Measurements from ENCODE around the gene ELFN1. TPM values are rescaled to one million over a fixed set of nuclear protein-coding genes. Genes with fewer than 3 reads are reported as not detected.

Gene ELFN1
- total RNA-seq, 5 donors from 2014 or later (not counting 1 experiment from before 2014, with no cell fraction given), result 0.06 to 0.12 (median 0.07) TPM; not detected in 2

DNA sequence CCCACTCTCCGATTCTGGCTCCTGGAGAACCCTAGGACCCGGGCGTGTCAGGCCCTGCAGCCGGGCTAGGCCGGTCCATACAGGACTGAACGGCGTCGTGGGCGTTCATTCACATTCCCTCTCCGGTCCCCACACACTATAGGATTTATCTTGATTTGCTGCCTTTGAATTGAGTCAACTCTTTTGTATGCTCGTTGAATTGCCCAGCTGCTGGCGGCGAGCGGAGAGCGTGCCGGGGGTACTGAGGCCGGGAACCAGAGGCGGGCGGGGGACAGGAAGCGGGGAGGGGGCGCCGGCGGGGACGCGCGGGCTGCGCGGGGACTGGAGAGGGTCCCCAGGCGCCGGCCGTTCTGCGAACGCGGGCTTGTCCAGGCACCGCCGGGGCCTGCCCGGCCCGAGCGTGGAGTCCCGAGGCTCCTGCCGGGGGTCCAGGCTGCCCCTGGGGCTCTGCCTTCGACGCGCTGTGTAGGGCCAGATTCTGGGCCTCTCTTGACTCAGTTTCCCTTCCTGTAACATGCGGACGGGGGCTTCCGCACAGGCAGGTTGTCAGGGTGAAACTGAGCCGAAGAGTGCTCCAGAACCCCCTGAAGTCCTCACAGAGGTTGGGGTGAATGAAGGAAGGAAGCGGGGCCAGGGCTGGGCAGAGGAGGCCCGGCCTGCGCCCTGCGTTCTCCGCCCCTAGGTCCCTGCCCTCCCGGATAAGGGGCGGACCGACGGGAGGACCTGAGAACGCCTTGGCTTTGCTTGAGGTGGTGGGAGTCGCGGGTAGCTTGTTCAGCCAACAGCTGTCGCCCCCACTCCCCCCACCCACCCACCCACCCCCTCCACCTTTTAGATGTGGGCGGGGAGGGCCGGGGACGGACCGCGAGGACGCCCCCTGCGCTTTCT is 769 bp upstream of the ELFN1 start:
- peaks cover 9 to 44% of the 10 kb centered on the region in 2 donors for H3K27me3 Mint-ChIP-seq
- 3% methylated on average over 46 of the region's 68 CpGs for WGBS (ENCODE audit: insufficient coverage)
- DNase-seq, result peak in 4 of 35 experiments; percentile 0 to 13 (median 1)
- H3K4me1 ChIP-seq (ENCODE audit: control insufficient read depth in 1 of 2, extremely low read depth in 1 of 2, insufficient read depth in 2 of 2, low read length in 2 of 2), result peaks cover 11 to 49% of the 10 kb centered on the region in 2 experiments
- H3K36me3 ChIP-seq (ENCODE audit: control insufficient read depth in 2 of 2, extremely low read depth in 1 of 2, insufficient read depth in 1 of 2, low read length in 1 of 2), result no peaks in the 10 kb centered on the region
- H3K27me3 ChIP-seq (replicated peaks in 1 of 2; ENCODE audit: control insufficient read depth in 2 of 2, extremely low read depth in 1 of 2, insufficient read depth in 2 of 2, low read length in 1 of 2), result peaks cover 0 to 85% of the 10 kb centered on the region in 2 experiments
- peak in 1 of 4 experiments; percentile 28 for ATAC-seq (replicated peaks in 1 of 4)
- no peak overlapping the region for H3K27ac Mint-ChIP-seq
- H3K9me3 Mint-ChIP-seq, result no peaks in the 10 kb centered on the region
- H3K4me3 ChIP-seq (ENCODE audit: control insufficient read depth in 1 of 2, extremely low read depth in 1 of 2, low read length in 1 of 2), result no peak overlapping the region
- ChIA-PET CTCF (no interaction called here), POLR2A (interaction anchor here in 1 of 2 donors (0.6 kb wide), 1 partner anchor 579 kb away, joined by 6 read pairs; no protein-coding TSS in a partner anchor)
- H3K9me3 ChIP-seq, result no peaks in the 10 kb centered on the region
- no peaks in the 10 kb centered on the region for H3K36me3 Mint-ChIP-seq
- H3K4me3 Mint-ChIP-seq, result peak overlapping the region in 2 of 3 donors; percentile 37 to 82
- peaks cover 7 to 18% (median 14%) of the 10 kb centered on the region in 3 donors for H3K4me1 Mint-ChIP-seq
- no peak overlapping the region for H3K27ac ChIP-seq (ENCODE audit: low read length)

DNA sequence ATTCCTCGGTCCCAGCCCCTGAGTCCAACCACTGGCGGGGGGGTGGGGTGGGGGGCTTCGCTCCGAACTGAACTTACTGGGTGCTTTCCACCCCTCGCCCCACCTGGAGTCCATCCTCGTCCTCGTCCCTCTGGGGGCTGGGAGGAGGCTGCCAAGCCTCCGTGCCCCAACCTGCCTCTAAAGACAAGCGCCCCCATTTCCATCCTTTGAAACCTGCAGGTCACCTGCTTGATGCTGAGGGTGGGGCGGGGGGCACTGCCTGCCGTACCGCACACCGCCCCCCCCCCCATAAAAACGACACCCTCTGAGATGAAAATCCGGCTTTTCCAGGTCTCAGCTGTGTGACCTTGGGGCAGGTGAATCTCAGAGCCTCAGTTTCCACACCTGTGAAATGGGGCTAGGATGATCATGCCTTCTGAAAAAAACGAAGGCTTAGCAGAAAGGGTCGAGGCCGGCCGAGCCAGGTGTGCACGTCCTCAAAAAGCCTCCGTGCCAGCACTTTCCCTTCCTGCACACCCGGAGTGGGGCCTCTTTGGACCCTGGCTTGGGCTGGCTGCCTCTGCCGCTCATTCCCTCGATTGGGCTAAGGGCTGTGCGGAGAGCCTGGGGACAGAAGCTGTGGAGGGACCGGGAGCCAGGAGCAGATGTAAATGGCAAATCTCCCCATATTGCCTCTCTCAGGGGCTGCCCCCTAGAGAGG is 967 bp downstream of the ELFN1 start:
- 46% methylated on average over 10 of the region's 26 CpGs for WGBS (ENCODE audit: insufficient coverage)
- ChIA-PET POLR2A (no interaction called here), CTCF (interaction anchor here in 1 of 2 donors (0.5 kb wide), 1 partner anchor 99 kb away, joined by 3 read pairs; no protein-coding TSS in a partner anchor)
- H3K4me1 ChIP-seq (ENCODE audit: control insufficient read depth in 1 of 2, extremely low read depth in 1 of 2, insufficient read depth in 2 of 2, low read length in 2 of 2), result peaks cover 10 to 39% of the 10 kb centered on the region in 2 experiments
- peak overlapping the region in 1 of 3 donors; percentile 40 for H3K4me3 Mint-ChIP-seq
- peaks cover 9 to 49% of the 10 kb centered on the region in 2 donors for H3K27me3 Mint-ChIP-seq
- no peak overlapping the region for H3K27ac Mint-ChIP-seq
- no peaks in the 10 kb centered on the region for H3K9me3 Mint-ChIP-seq
- no peaks in the 10 kb centered on the region for H3K36me3 Mint-ChIP-seq
- ATAC-seq (replicated peaks in 1 of 4), result no peak
- H3K4me3 ChIP-seq (ENCODE audit: control insufficient read depth in 1 of 2, extremely low read depth in 1 of 2, low read length in 1 of 2), result no peak overlapping the region
- no peak overlapping the region for H3K27ac ChIP-seq (ENCODE audit: low read length)
- peaks cover 7 to 18% (median 14%) of the 10 kb centered on the region in 3 donors for H3K4me1 Mint-ChIP-seq
- H3K9me3 ChIP-seq, result no peaks in the 10 kb centered on the region
- H3K36me3 ChIP-seq (ENCODE audit: control insufficient read depth in 2 of 2, extremely low read depth in 1 of 2, insufficient read depth in 1 of 2, low read length in 1 of 2), result no peaks in the 10 kb centered on the region
- DNase-seq, result peak in 4 of 35 experiments; percentile 0 to 12 (median 2)
- H3K27me3 ChIP-seq (replicated peaks in 1 of 2; ENCODE audit: control insufficient read depth in 2 of 2, extremely low read depth in 1 of 2, insufficient read depth in 2 of 2, low read length in 1 of 2), result peaks cover 0 to 90% of the 10 kb centered on the region in 2 experiments

- Mint-ChIP-seq H3K9me3 (no peaks in the 10 kb centered on the region), H3K27me3 (peaks cover 16 to 53% of the 10 kb centered on the region in 2 donors), H3K4me1 (peaks cover 7 to 18% (median 14%) of the 10 kb centered on the region in 3 donors), H3K36me3 (no peaks in the 10 kb centered on the region), H3K27ac (no peak overlapping the region), H3K4me3 (peak overlapping the region in 1 of 3 donors; percentile 40)
- H3K4me1 ChIP-seq (ENCODE audit: control insufficient read depth in 1 of 2, extremely low read depth in 1 of 2, insufficient read depth in 2 of 2, low read length in 2 of 2), result peaks cover 6 to 33% of the 10 kb centered on the region in 2 experiments
- no peaks in the 10 kb centered on the region for H3K9me3 ChIP-seq
- no peaks in the 10 kb centered on the region for H3K36me3 ChIP-seq (ENCODE audit: control insufficient read depth in 2 of 2, extremely low read depth in 1 of 2, insufficient read depth in 1 of 2, low read length in 1 of 2)
- peak in 4 of 35 experiments; percentile 1 to 21 (median 2) for DNase-seq
- no peak overlapping the region for H3K4me3 ChIP-seq (ENCODE audit: control insufficient read depth in 1 of 2, extremely low read depth in 1 of 2, low read length in 1 of 2)
- CTCF ChIA-PET, result interaction anchor here in 1 of 2 donors (0.5 kb wide), 1 partner anchor 99 kb away, joined by 3 read pairs; no protein-coding TSS in a partner anchor
- WGBS (ENCODE audit: insufficient coverage), result 86% methylated on average over 7 of the region's 13 CpGs
- ATAC-seq (replicated peaks in 1 of 4), result no peak
- H3K27ac ChIP-seq (ENCODE audit: low read length), result no peak overlapping the region
- POLR2A ChIA-PET, result no interaction called here
- peaks cover 0 to 89% of the 10 kb centered on the region in 2 experiments for H3K27me3 ChIP-seq (replicated peaks in 1 of 2; ENCODE audit: control insufficient read depth in 2 of 2, extremely low read depth in 1 of 2, insufficient read depth in 2 of 2, low read length in 1 of 2)
Observed at GRCh38 chr7:1671594-1672451, 1.7 kb downstream of the ELFN1 start.

- Histone ChIP-seq H3K27ac (ENCODE audit: low read length) (no peak overlapping the region), H3K36me3 (ENCODE audit: control insufficient read depth in 2 of 2, extremely low read depth in 1 of 2, insufficient read depth in 1 of 2, low read length in 1 of 2) (no peaks in the 10 kb centered on the region), H3K4me3 (ENCODE audit: control insufficient read depth in 1 of 2, extremely low read depth in 1 of 2, low read length in 1 of 2) (no peak overlapping the region), H3K9me3 (no peaks in the 10 kb centered on the region), H3K27me3 (replicated peaks in 1 of 2; ENCODE audit: control insufficient read depth in 2 of 2, extremely low read depth in 1 of 2, insufficient read depth in 2 of 2, low read length in 1 of 2) (peaks cover 0 to 78% of the 10 kb centered on the region in 2 experiments), H3K4me1 (ENCODE audit: control insufficient read depth in 1 of 2, extremely low read depth in 1 of 2, insufficient read depth in 2 of 2, low read length in 2 of 2) (peaks cover 2 to 23% of the 10 kb centered on the region in 2 experiments)
- Mint-ChIP-seq H3K27ac (no peak overlapping the region), H3K4me3 (no peak overlapping the region), H3K36me3 (no peaks in the 10 kb centered on the region), H3K4me1 (peaks cover 7 to 14% (median 10%) of the 10 kb centered on the region in 3 donors), H3K27me3 (peaks cover 16 to 57% of the 10 kb centered on the region in 2 donors), H3K9me3 (no peaks in the 10 kb centered on the region)
- ChIA-PET POLR2A (interaction anchor here in 1 of 2 donors (0.6 kb wide), 1 partner anchor 9 kb away, joined by 15 read pairs; no protein-coding TSS in a partner anchor), CTCF (no interaction called here)
- WGBS (ENCODE audit: insufficient coverage), result 77% methylated on average over 15 of the region's 23 CpGs
- ATAC-seq (replicated peaks in 1 of 4), result no peak
- peak in 5 of 35 experiments; percentile 1 to 12 (median 3) for DNase-seq
Observed at GRCh38 chr7:1672851-1673486, 2.9 kb downstream of the ELFN1 start.

- H3K4me3 Mint-ChIP-seq, result no peak overlapping the region
- Histone ChIP-seq H3K27ac (ENCODE audit: low read length) (no peak overlapping the region), H3K4me1 (ENCODE audit: control insufficient read depth in 1 of 2, extremely low read depth in 1 of 2, insufficient read depth in 2 of 2, low read length in 2 of 2) (peaks cover 0 to 16% of the 10 kb centered on the region in 2 experiments), H3K27me3 (replicated peaks in 1 of 2; ENCODE audit: control insufficient read depth in 2 of 2, extremely low read depth in 1 of 2, insufficient read depth in 2 of 2, low read length in 1 of 2) (peaks cover 0 to 72% of the 10 kb centered on the region in 2 experiments), H3K9me3 (no peaks in the 10 kb centered on the region), H3K36me3 (ENCODE audit: control insufficient read depth in 2 of 2, extremely low read depth in 1 of 2, insufficient read depth in 1 of 2, low read length in 1 of 2) (no peaks in the 10 kb centered on the region), H3K4me3 (ENCODE audit: control insufficient read depth in 1 of 2, extremely low read depth in 1 of 2, low read length in 1 of 2) (no peak overlapping the region)
- H3K9me3 Mint-ChIP-seq, result no peaks in the 10 kb centered on the region
- H3K36me3 Mint-ChIP-seq, result no peaks in the 10 kb centered on the region
- peaks cover 12 to 50% of the 10 kb centered on the region in 2 donors for H3K27me3 Mint-ChIP-seq
- no peak for ATAC-seq (replicated peaks in 1 of 4)
- POLR2A ChIA-PET, result no interaction called here
- 87% methylated on average over 14 of the region's 14 CpGs for WGBS (ENCODE audit: insufficient coverage)
- peak in 5 of 35 experiments; percentile 0 to 18 (median 2) for DNase-seq
- CTCF ChIA-PET, result no interaction called here
- peaks cover 5 to 8% (median 7%) of the 10 kb centered on the region in 3 donors for H3K4me1 Mint-ChIP-seq
- H3K27ac Mint-ChIP-seq, result no peak overlapping the region
Observed at GRCh38 chr7:1673581-1674118, 3.6 kb downstream of the ELFN1 start.

Measured in T-cell (primary cell).